Measurements from ENCODE around the gene ZC3H7A.

ZC3H7A gene

DNA sequence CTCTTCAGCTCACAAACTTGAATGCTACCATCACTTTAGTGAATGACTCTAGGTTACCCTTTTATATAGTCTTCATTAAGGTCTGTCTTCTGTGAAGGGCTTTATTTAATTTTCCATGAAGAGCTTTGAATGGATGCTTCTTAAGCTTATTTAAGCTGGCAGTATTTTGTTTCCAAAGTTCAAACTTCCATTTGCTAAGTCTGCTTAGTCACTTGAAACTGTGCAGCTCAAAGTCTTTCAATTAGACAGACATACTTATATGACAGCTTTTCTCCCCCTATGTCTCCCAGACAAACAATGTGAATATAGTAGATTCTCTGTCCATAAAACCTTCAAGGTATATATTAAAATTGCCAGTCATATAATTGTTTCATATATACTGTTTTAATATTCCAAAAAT is 77.9 kb downstream of the ZC3H7A start:
- Histone ChIP-seq H3K4me2 (ENCODE audit: low read length) (no peak overlapping the region), H3K27ac (ENCODE audit: low read depth, low read length, poor library complexity, severe bottlenecking) (no peak overlapping the region), H3K9ac (ENCODE audit: low read length) (no peak overlapping the region), H3K36me3 (ENCODE audit: insufficient read depth, low read length) (peaks cover 57% of the 10 kb centered on the region), H3K9me2 (ENCODE audit: low read depth, low read length) (no peaks in the 10 kb centered on the region), H3K79me2 (ENCODE audit: insufficient read depth, low read length) (no peaks in the 10 kb centered on the region; the same call in 1 of the 2 replicates), H3K4me1 (ENCODE audit: insufficient read depth, low read length, severe bottlenecking) (peaks cover 51% of the 10 kb centered on the region), H4K20me1 (ENCODE audit: insufficient read depth, low read length) (no peaks in the 10 kb centered on the region), H3K9me3 (ENCODE audit: low read length) (no peaks in the 10 kb centered on the region), H3F3A (ENCODE audit: insufficient read depth, low read length) (no peaks in the 10 kb centered on the region), H2AFZ (ENCODE audit: low read length) (no peak overlapping the region), H3K27me3 (ENCODE audit: insufficient read depth, low read length) (no peaks in the 10 kb centered on the region), H3K4me3 (ENCODE audit: low read depth, low read length, poor library complexity, severe bottlenecking) (no peak overlapping the region)
- TF ChIP-seq, protein P1, sequence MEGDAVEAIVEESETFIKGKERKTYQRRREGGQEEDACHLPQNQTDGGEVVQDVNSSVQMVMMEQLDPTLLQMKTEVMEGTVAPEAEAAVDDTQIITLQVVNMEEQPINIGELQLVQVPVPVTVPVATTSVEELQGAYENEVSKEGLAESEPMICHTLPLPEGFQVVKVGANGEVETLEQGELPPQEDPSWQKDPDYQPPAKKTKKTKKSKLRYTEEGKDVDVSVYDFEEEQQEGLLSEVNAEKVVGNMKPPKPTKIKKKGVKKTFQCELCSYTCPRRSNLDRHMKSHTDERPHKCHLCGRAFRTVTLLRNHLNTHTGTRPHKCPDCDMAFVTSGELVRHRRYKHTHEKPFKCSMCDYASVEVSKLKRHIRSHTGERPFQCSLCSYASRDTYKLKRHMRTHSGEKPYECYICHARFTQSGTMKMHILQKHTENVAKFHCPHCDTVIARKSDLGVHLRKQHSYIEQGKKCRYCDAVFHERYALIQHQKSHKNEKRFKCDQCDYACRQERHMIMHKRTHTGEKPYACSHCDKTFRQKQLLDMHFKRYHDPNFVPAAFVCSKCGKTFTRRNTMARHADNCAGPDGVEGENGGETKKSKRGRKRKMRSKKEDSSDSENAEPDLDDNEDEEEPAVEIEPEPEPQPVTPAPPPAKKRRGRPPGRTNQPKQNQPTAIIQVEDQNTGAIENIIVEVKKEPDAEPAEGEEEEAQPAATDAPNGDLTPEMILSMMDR (IDR thresholded peaks at IDR 0.05; ENCODE audit: low read length): no peak
- TF ChIP-seq EZH2 (IDR thresholded peaks at IDR 0.05; ENCODE audit: borderline replicate concordance, low read length): no peak

DNA sequence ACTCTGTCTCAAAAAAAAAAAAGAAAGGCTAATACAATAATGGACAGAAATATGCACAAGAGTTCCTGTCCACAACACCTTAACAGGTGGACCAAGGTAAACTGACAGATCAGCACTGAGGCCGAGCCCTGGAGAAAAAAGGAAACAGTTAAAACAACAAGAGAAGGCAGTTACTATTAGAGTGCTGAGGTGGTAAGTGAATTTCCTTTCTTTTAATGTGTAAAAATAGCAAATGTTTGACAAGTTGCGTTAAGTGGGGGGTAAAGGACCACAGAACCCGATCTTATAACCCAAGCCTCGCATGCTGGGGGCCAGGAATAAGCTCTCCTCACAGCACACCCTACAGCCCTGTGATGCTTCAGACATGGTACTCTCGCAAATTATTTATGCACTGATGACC is 79.2 kb downstream of the ZC3H7A start:
- Histone ChIP-seq H3K4me2 (ENCODE audit: low read length) (peak overlapping the region; percentile 23; the same call in 1 of the 2 replicates), H3K27ac (ENCODE audit: low read depth, low read length, poor library complexity, severe bottlenecking) (peak overlapping the region; percentile 68), H3K9me3 (ENCODE audit: low read length) (no peaks in the 10 kb centered on the region), H3K36me3 (ENCODE audit: insufficient read depth, low read length) (peaks cover 48% of the 10 kb centered on the region), H4K20me1 (ENCODE audit: insufficient read depth, low read length) (no peaks in the 10 kb centered on the region), H3K79me2 (ENCODE audit: insufficient read depth, low read length) (no peaks in the 10 kb centered on the region; the same call in 1 of the 2 replicates), H3K4me1 (ENCODE audit: insufficient read depth, low read length, severe bottlenecking) (peaks cover 48% of the 10 kb centered on the region), H3K9ac (ENCODE audit: low read length) (0 out of 2 replicates have a peak overlapping the region, but pooled peaks have one; percentile 9), H2AFZ (ENCODE audit: low read length) (no peak overlapping the region), H3F3A (ENCODE audit: insufficient read depth, low read length) (no peaks in the 10 kb centered on the region), H3K27me3 (ENCODE audit: insufficient read depth, low read length) (no peaks in the 10 kb centered on the region), H3K4me3 (ENCODE audit: low read depth, low read length, poor library complexity, severe bottlenecking) (no peak overlapping the region), H3K9me2 (ENCODE audit: low read depth, low read length) (no peaks in the 10 kb centered on the region)
- TF ChIP-seq, protein P1 (IDR thresholded peaks at IDR 0.05; ENCODE audit: low read length): no peak

DNA sequence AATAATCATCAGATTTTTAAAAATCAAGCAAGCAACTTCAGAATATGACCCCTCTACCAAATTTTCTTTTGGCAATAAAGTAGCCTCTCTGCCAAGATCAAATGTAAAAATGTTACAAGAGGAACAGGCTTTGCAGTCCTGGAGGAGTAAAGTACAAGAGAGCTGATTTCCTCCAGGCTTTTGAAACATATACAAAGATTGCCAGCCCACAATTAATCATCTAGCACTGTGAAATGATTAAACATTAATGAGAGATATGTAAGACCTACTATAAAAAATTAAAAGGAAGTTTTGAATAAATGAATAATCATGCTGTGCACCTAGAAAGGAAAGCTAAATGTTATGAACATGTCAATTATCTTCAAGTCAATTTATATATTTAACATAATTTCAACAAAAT is 80.7 kb downstream of the ZC3H7A start:
- H3K27ac ChIP-seq (ENCODE audit: low read depth, low read length, poor library complexity, severe bottlenecking): peak overlapping the region; percentile 67
- H3K9ac ChIP-seq (ENCODE audit: low read length): peak overlapping the region; percentile 14; the same call in 1 of the 2 replicates
- no peak overlapping the region for H3K4me3 ChIP-seq (ENCODE audit: low read depth, low read length, poor library complexity, severe bottlenecking)
- H3K4me2 ChIP-seq (ENCODE audit: low read length): no peak overlapping the region
- H3K4me1 ChIP-seq (ENCODE audit: insufficient read depth, low read length, severe bottlenecking): peaks cover 40% of the 10 kb centered on the region
- H4K20me1 ChIP-seq (ENCODE audit: insufficient read depth, low read length): no peaks in the 10 kb centered on the region
- TF ChIP-seq EZH2 (IDR thresholded peaks at IDR 0.05; ENCODE audit: borderline replicate concordance, low read length): no peak
- peaks cover 41% of the 10 kb centered on the region for H3K36me3 ChIP-seq (ENCODE audit: insufficient read depth, low read length)
- H3K9me3 ChIP-seq (ENCODE audit: low read length): no peaks in the 10 kb centered on the region
- H2AFZ ChIP-seq (ENCODE audit: low read length): no peak overlapping the region
- no peaks in the 10 kb centered on the region for H3K9me2 ChIP-seq (ENCODE audit: low read depth, low read length)
- H3K79me2 ChIP-seq (ENCODE audit: insufficient read depth, low read length): no peaks in the 10 kb centered on the region; the same call in 1 of the 2 replicates
- H3K27me3 ChIP-seq (ENCODE audit: insufficient read depth, low read length): no peaks in the 10 kb centered on the region
- no peaks in the 10 kb centered on the region for H3F3A ChIP-seq (ENCODE audit: insufficient read depth, low read length)

DNA sequence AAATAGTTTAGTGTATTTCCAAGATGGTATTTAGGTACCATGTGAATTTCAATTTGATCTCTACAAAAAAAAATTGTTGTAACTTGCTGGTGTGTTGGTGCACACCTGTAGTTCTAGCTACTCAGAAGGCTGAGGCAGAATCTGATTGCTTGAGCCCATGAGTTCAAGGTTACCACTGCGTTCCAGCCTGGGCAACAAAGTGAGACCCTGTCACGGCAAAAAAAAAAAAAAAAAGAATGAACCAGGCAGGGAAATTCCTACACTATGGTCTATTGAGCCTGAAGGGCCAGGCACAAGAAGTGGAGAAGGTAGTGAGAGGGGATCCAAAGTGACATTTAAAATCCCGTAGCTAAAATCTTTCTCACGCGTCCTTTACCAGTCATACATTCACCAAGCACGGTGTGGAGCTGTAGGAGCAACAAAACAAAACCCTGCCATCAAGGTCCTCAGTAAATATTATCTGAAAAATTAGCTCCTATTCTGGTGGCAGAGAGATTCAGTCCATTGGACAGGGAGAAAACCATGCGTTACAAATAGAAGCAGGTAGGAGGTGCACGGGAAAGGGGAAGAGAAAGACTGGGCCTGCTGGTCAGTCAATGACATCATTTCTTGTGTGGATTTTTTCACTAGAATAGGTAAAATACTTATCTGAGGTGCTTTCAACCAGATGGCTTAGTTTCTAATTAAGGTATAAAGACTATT is 81.7 kb downstream of the ZC3H7A start:
- no peaks in the 10 kb centered on the region; the same call in 1 of the 2 replicates for H3K79me2 ChIP-seq (ENCODE audit: insufficient read depth, low read length)
- H3K27ac ChIP-seq (ENCODE audit: low read depth, low read length, poor library complexity, severe bottlenecking): peak overlapping the region; percentile 67
- no peak overlapping the region for H3K9ac ChIP-seq (ENCODE audit: low read length)
- TF ChIP-seq, protein P1 (IDR thresholded peaks at IDR 0.05; ENCODE audit: low read length): peak; percentile 35; the same call in 1 of the 2 replicates
- TF ChIP-seq EZH2 (IDR thresholded peaks at IDR 0.05; ENCODE audit: borderline replicate concordance, low read length): no peak
- no peaks in the 10 kb centered on the region for H3K27me3 ChIP-seq (ENCODE audit: insufficient read depth, low read length)
- peaks cover 40% of the 10 kb centered on the region for H3K36me3 ChIP-seq (ENCODE audit: insufficient read depth, low read length)
- H2AFZ ChIP-seq (ENCODE audit: low read length): no peak overlapping the region
- H3K4me1 ChIP-seq (ENCODE audit: insufficient read depth, low read length, severe bottlenecking): peaks cover 48% of the 10 kb centered on the region
- no peaks in the 10 kb centered on the region for H3K9me3 ChIP-seq (ENCODE audit: low read length)
- no peaks in the 10 kb centered on the region for H3F3A ChIP-seq (ENCODE audit: insufficient read depth, low read length)
- H3K4me2 ChIP-seq (ENCODE audit: low read length): no peak overlapping the region
- H4K20me1 ChIP-seq (ENCODE audit: insufficient read depth, low read length): no peaks in the 10 kb centered on the region
- H3K4me3 ChIP-seq (ENCODE audit: low read depth, low read length, poor library complexity, severe bottlenecking): no peak overlapping the region
- no peaks in the 10 kb centered on the region for H3K9me2 ChIP-seq (ENCODE audit: low read depth, low read length)

Measured in OCI-LY1 (cell line).